NCI-H146 (cell line): ENCODE results near the gene TBC1D20.
"Not testable (repeated sequence)": the region's sequence is repeated elsewhere in the genome, so short reads cannot be mapped to it uniquely, and the experiment has no call there.

Experiments
- DNase-seq: peaks from one replicate; lab custom pipeline; 2025; lab: John Stamatoyannopoulos, UW

TBC1D20 gene

GRCh38 chr20:401682-402495 lies 60.4 kb downstream of the TBC1D20 start:
- no peak for DNase-seq

GRCh38 chr20:400454-401275 lies 61.7 kb downstream of the TBC1D20 start:
- no peak for DNase-seq

- DNase-seq, result no peak
Observed at GRCh38 chr20:400128-400453, 62.2 kb downstream of the TBC1D20 start.

DNA sequence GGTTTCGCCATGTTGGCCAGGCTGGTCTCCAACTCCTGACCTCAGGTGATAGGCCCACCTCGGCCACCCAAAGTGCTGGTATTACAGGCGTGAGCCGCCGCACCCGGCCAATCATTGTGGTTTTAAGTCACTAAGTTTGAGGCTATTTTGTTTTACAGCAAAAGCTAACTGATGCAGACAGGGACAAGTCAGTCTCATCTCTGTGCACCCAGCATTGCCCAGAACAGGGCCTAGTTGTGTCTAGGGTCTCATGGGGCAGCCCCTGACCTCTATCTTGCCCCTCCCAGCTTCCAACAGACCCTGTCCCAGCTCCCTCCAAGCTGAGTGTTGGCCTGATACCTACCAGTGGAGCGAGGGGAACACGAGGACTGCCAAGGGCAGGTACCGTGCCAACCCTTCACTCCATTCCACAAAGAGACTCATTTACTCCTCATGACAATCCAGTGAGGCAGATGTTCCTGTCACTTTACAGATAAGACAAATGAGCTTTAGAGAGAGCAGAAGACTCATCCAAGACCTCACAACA lies 63.1 kb downstream of the TBC1D20 start:
- no peak for DNase-seq

DNA sequence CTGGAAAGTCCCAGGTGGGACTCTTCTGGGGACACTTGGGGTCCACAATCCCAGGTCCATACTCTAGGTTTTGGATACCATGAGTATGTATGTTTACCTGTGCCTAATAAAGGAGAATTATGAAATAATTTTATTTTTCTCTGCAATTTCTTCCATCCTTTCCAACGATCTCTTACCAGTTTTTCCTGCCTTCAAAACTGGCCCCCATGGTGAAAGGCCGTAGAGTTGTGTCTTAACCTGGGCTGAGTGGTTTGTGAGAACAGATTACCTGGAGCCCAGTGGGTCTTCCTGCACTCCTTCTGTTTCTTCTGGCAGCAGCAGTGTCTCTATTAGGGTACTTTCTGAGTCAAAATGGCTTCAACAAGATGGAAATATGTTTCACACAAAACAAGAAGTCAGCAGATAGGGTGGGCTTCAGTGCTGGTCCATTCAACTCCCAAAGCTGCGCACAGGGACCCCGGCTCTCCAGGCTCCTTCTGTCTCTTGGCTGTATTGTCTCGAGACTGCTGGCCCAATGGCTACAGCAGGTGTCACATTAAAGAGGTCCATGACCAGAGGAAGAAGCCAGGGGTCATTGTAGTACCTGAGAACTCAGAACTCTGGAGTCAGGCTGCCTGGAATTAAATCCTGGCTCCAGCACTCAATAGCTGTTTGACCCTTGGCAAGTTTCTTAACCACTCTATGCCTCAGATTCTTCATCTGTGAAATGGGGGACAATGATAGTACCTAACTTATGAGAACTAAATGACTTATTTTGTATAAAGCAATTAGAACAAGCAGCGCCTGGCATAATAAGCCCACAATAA lies 64.7 kb downstream of the TBC1D20 start:
- no peak for DNase-seq

- DNase-seq, result no peak
Observed at GRCh38 chr20:396619-397431, 65.5 kb downstream of the TBC1D20 start.

DNA sequence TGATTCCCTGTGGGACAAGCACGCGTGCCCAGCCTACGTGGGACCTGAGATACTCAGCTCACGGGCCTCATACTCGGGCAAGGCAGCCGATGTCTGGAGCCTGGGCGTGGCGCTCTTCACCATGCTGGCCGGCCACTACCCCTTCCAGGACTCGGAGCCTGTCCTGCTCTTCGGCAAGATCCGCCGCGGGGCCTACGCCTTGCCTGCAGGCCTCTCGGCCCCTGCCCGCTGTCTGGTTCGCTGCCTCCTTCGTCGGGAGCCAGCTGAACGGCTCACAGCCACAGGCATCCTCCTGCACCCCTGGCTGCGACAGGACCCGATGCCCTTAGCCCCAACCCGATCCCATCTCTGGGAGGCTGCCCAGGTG lies 66.1 kb downstream of the TBC1D20 start:
- DNase-seq, result no peak

GRCh38 chr20:393296-393695 lies 69.0 kb downstream of the TBC1D20 start:
- not testable (repeated sequence) for DNase-seq

DNA sequence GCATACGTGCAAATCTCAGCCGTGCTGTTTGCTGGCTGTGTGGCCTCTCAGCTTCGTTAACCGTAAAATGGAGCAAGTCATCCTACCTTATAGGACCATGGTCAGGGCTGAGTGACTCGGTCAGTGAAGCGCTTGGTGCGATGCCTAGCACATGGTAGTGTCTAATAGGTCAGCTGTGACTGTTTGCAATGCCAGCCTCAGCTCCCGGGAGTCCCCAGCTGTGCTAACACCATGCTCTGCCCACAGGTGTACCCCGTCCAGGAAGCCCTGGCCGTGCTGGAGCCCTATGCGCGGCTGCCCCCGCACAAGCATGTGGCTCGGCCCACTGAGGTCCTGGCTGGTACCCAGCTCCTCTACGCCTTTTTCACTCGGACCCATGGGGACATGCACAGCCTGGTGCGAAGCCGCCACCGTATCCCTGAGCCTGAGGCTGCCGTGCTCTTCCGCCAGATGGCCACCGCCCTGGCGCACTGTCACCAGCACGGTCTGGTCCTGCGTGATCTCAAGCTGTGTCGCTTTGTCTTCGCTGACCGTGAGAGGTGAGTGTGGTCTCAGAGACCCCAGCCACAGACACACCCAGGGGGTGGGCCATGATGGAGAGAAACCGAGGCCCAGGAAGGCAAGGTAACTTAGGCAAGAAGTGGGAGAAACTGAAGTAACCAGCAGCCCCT lies 71.2 kb downstream of the TBC1D20 start:
- DNase-seq, result no peak

DNA sequence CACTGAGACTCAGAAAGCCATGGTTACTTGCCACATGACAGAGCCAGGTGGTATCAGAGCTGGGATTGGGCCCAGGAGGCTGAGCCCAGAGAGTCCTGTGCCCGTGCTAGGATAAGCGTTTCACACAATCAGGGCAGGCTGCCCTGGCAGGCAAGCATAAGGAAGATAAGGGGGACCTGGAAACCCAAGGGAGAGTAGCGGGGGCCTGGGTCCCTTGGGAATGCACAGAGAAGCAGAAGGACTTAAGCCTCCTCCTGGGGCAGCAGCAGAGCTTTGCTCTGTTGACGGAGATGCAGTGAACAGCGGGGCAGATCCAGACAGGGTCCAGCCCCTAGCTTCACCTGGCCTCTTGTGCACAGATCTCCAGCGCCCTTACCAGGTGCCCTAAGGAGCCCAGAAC lies 73.1 kb downstream of the TBC1D20 start:
- DNase-seq, result no peak

DNA sequence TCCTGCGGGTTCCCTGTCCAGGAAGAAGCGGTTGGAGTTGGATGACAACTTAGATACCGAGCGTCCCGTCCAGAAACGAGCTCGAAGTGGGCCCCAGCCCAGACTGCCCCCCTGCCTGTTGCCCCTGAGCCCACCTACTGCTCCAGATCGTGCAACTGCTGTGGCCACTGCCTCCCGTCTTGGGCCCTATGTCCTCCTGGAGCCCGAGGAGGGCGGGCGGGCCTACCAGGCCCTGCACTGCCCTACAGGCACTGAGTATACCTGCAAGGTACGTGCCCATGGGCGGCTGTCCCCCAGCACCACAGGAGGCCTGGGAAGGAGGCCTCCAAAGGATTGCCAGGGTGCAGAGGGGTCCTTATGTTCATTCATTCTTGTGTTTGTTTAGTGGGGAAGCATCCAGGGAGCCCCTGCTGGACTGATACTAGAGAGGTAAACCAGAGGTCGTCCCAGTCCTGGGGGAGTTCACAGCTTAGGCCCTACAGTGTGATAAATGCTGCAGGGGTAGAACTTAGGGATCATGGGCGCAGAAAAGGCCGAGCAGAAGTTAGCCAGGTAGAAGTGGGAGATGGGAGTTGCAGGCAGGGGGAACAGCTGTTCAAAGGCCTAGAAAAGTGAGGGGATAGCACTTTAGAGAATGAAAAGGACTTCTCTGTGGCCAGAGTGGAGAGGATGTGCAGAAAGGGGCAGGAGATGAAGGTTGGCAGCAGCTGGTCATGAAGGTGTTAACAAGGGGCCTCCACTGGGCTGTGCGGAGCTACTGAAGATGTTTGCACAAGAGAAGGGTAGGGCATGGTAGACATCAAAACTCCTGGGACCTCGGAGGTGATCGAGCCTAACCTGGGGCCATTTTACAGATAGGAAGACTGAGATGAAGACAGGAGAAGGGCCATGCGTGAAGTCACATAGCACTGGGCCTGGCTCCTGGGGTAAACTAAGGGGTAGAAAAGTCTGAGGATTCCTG lies 74.0 kb downstream of the TBC1D20 start:
- DNase-seq, result no peak

DNA sequence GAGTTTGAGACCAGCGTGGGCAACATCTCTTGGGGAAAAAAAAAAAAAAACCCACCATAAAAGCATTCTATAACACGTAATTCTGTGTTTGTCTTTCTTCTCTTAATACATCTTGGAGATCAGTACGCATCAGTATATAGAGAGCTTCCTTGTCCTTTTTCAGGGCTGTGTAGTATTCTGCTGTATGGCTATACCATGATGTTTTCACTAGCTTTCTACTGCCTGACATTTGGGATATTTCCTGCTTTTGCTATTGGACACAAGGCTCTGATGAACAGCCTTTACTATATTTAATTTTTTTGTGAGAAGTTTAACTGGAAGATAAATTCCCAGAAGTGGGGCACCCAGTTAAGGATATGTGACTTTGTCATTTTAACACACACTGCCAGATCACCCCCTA lies 74.8 kb downstream of the TBC1D20 start:
- DNase-seq, result no peak

- not testable (repeated sequence) for DNase-seq
Observed at GRCh38 chr20:386634-387033, 75.7 kb downstream of the TBC1D20 start.
